HepG2 (cell line): ENCODE data around the gene PRR11. TPM values are rescaled to one million over a fixed set of nuclear protein-coding genes. Genes with fewer than 3 reads are reported as not detected.

Experiments used
- EZH2 ChIP-seq: conservative IDR thresholded peaks from 2 replicates; pipeline ENCODE4 v1.6.1; 2012; ENCODE audit warnings: mild to moderate bottlenecking, low read depth, low read length, moderate library complexity
- IKZF1 ChIP-seq: fragments of 450-650 bp; IDR thresholded peaks from 2 replicates; pipeline ENCODE4 v1.7.1; 2016
- JUN ChIP-seq: sonication (generic); formaldehyde crosslinking; IDR thresholded peaks from 2 replicates; pipeline ENCODE4 v1.4.0; 2020; ENCODE audit warnings: mild to moderate bottlenecking, missing genetic modification reagents
- NR2F2 ChIP-seq: IDR thresholded peaks from 2 replicates; pipeline ENCODE4 v1.6.1; 2012; ENCODE audit warnings: low read depth, inconsistent platforms, borderline replicate concordance
- PHF8 ChIP-seq: sonication (generic); formaldehyde crosslinking; IDR thresholded peaks from 2 replicates; pipeline ENCODE4 v1.5.0; 2020; ENCODE audit warnings: missing genetic modification reagents
- POLR2AphosphoS2 ChIP-seq: IDR thresholded peaks from 2 replicates; pipeline ENCODE4 v1.6.1; 2011; ENCODE audit warnings: low read depth, low read length, improper control_type of control experiment
- PTBP1 ChIP-seq: fragments of 200-400 bp; formaldehyde crosslinking; IDR thresholded peaks from 2 replicates; pipeline ENCODE4 v1.6.1; 2018; ENCODE audit warnings: low read length, low read depth; ENCODE audit not compliant: poor library complexity, severe bottlenecking
- TAF15 ChIP-seq: fragments of 200-400 bp; formaldehyde crosslinking; IDR thresholded peaks from one replicate; pipeline ENCODE4 v1.6.1; 2018; ENCODE audit warnings: mild to moderate bottlenecking, low read depth, low read length; ENCODE audit not compliant: poor library complexity, severe bottlenecking
- ZFP36L2 ChIP-seq: sonication (generic); formaldehyde crosslinking; IDR thresholded peaks from 2 replicates; pipeline ENCODE4 v1.4.0; 2020; ENCODE audit warnings: missing genetic modification reagents
- ZNF326 ChIP-seq: sonication (generic); formaldehyde crosslinking; IDR thresholded peaks from 2 replicates; pipeline ENCODE4 v1.4.0; 2020; ENCODE audit warnings: missing genetic modification reagents, borderline replicate concordance
- ZNF432 ChIP-seq: sonication (generic); formaldehyde crosslinking; IDR thresholded peaks from 2 replicates; pipeline ENCODE4 v1.5.0; 2020; ENCODE audit warnings: missing genetic modification reagents, mild to moderate bottlenecking, borderline replicate concordance
- ZNF549 ChIP-seq: sonication (generic); formaldehyde crosslinking; IDR thresholded peaks from 2 replicates; pipeline ENCODE4 v1.5.0; 2020; ENCODE audit warnings: missing genetic modification reagents
- ZNF720 ChIP-seq: sonication (generic); formaldehyde crosslinking; IDR thresholded peaks from 2 replicates; pipeline ENCODE4 v1.4.0; 2020; ENCODE audit warnings: missing genetic modification reagents
- ZNF841 ChIP-seq: sonication (generic); formaldehyde crosslinking; IDR thresholded peaks from 2 replicates; pipeline ENCODE4 v1.8.1; 2023; ENCODE audit warnings: missing genetic modification reagents, borderline replicate concordance
- polyA plus RNA-seq, 8 experiments: library from polyadenylated mRNA; depleted of rRNA in 3 of 8; stranded (reverse) in 7 of 8; unstranded in 1 of 8; fragments of >200 nt; fragmentation: Illumina TruSeq in 4 of 8; extraction: Trizol in 4 of 8; gene quantifications; 2 replicates each; pipeline versions ENCODE4 v1.2.1 to v1.2.3, GENCODE V29; 2011 to 2016; ENCODE audit warnings: low read depth in 4 of 8, missing spikeins in 1 of 8, mixed read lengths in 1 of 8; ENCODE audit not compliant: insufficient read depth in 1 of 8
- total RNA-seq, 5 experiments: library from RNA; depleted of rRNA; stranded (reverse); fragments of >200 nt; fragmentation: Illumina TruSeq; extraction: Trizol; gene quantifications; 2 replicates each; pipeline ENCODE4 v1.2.3, GENCODE V29; 2016; ENCODE audit warnings: low read depth in 1 of 5
- TF ChIP-seq, protein P1 (sequence below): sonication (generic); formaldehyde crosslinking; IDR thresholded peaks from 2 replicates; pipeline ENCODE4 v1.4.0; 2020; ENCODE audit warnings: missing genetic modification reagents, borderline replicate concordance
- TF ChIP-seq, protein P2 (sequence below): sonication (generic); formaldehyde crosslinking; IDR thresholded peaks from 2 replicates; pipeline ENCODE4 v1.8.1; 2023; ENCODE audit warnings: mild to moderate bottlenecking, missing genetic modification reagents, borderline replicate concordance
- TF ChIP-seq, protein P3 (sequence below): conservative IDR thresholded peaks from 2 replicates; pipeline ENCODE4 v1.6.1; 2018; ENCODE audit warnings: missing genetic modification reagents
- TF ChIP-seq, protein P4 (sequence below): sonication (generic); formaldehyde crosslinking; IDR thresholded peaks from 2 replicates; pipeline ENCODE4 v1.5.0; 2020; ENCODE audit warnings: missing genetic modification reagents
- TF ChIP-seq, protein P5 (sequence below): IDR thresholded peaks from 2 replicates; pipeline ENCODE4 v1.6.1; 2016; ENCODE audit warnings: missing genetic modification reagents, missing compliant biosample characterization
- TF ChIP-seq, protein P6 (sequence below): sonication (generic); formaldehyde crosslinking; IDR thresholded peaks from 2 replicates; pipeline ENCODE4 v1.5.0; 2020; ENCODE audit warnings: missing genetic modification reagents
- TF ChIP-seq, protein P7 (sequence below): IDR thresholded peaks from 2 replicates; pipeline ENCODE4 v1.6.1; 2016; ENCODE audit warnings: low read depth
- TF ChIP-seq, protein P8 (sequence below): sonication (generic); formaldehyde crosslinking; IDR thresholded peaks from 2 replicates; pipeline ENCODE4 v1.4.0; 2020; ENCODE audit warnings: mild to moderate bottlenecking, missing genetic modification reagents

The PRR11 gene
- total and polyA plus RNA-seq, 2 of the 13 experiments (the other 11 are each of a cell fraction or from before 2014, with no cell fraction given) = 35.7 to 39.2 TPM

DNA sequence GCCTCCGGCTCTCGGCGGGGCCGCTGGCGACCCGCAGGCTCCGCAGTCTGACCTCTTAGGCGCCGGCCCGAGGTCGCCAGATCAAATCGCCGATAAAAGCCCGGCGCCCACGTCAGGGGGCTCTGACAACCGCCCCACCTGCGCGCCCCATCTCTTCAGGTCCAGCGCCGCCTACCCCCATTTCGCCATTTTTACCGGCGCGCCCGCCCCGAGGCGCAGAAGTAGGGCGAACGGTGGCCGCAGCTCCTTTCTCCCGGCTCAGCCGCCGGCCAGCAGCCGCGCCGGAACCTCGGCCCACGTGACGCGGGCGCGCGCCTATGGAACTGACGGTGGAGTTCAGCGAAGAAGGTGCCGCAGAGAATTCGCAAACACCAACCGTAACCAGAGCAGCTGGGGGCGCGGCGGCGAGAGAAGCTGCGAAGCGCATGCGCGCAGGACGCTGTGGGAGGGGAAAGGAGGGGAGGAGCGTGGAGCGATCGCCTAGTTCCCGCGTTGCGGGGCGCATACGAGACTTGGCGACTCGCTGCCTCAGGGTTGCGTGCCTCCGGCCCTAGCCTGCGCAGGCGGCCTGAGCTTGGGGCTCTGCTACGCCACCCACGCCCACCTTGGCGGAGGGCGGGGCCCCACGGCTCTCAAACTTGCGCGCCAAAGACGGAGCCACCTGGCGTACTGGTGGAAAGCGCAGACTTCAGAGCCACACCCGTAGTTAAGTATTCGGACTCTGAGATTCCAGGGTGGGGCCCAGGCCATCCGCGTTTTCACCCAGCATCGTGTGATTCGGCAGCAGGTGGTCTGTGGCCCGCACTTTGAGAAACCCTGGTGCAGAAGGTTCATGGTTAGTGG lies 48.9 kb upstream of the PRR11 start, which contains the start of gene TRIM37 (continued):
- TF ChIP-seq, protein P1, sequence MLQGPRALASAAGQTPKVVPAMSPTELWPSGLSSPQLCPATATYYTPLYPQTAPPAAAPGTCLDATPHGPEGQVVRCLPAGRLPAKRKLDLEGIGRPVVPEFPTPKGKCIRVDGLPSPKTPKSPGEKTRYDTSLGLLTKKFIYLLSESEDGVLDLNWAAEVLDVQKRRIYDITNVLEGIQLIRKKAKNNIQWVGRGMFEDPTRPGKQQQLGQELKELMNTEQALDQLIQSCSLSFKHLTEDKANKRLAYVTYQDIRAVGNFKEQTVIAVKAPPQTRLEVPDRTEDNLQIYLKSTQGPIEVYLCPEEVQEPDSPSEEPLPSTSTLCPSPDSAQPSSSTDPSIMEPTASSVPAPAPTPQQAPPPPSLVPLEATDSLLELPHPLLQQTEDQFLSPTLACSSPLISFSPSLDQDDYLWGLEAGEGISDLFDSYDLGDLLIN (CRISPR knock-in tag) = peak; percentile 91; the same call in 1 of the 2 replicates
- TF ChIP-seq ZNF841 (CRISPR knock-in tag) = no peak
- TF ChIP-seq, protein P2, sequence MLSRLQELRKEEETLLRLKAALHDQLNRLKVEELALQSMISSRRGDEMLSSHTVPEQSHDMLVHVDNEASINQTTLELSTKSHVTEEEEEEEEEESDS = no peak
- TF ChIP-seq ZNF549 (CRISPR knock-in tag) = 0 out of 2 replicates have a peak, but pooled peaks have one; percentile 29
- TF ChIP-seq, protein P3, sequence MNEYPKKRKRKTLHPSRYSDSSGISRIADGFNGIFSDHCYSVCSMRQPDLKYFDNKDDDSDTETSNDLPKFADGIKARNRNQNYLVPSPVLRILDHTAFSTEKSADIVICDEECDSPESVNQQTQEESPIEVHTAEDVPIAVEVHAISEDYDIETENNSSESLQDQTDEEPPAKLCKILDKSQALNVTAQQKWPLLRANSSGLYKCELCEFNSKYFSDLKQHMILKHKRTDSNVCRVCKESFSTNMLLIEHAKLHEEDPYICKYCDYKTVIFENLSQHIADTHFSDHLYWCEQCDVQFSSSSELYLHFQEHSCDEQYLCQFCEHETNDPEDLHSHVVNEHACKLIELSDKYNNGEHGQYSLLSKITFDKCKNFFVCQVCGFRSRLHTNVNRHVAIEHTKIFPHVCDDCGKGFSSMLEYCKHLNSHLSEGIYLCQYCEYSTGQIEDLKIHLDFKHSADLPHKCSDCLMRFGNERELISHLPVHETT (CRISPR knock-in tag) = peak; percentile 88
- TF ChIP-seq JUN (CRISPR knock-in tag) = peak; percentile 64; the same call in 1 of the 2 replicates
- TF ChIP-seq ZNF432 (CRISPR knock-in tag) = 0 out of 2 replicates have a peak, but pooled peaks have one; percentile 33
- TF ChIP-seq ZNF720 (CRISPR knock-in tag) = no peak
- TF ChIP-seq, protein P4, sequence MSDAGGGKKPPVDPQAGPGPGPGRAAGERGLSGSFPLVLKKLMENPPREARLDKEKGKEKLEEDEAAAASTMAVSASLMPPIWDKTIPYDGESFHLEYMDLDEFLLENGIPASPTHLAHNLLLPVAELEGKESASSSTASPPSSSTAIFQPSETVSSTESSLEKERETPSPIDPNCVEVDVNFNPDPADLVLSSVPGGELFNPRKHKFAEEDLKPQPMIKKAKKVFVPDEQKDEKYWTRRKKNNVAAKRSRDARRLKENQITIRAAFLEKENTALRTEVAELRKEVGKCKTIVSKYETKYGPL (CRISPR knock-in tag) = no peak
- TF ChIP-seq PTBP1 = no peak
- 0 out of 2 replicates have a peak, but pooled peaks have one; percentile 18 for TF ChIP-seq ZFP36L2 (CRISPR knock-in tag)
- TF ChIP-seq, protein P5, sequence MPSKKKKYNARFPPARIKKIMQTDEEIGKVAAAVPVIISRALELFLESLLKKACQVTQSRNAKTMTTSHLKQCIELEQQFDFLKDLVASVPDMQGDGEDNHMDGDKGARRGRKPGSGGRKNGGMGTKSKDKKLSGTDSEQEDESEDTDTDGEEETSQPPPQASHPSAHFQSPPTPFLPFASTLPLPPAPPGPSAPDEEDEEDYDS (CRISPR knock-in tag) = peak; percentile 71
- TF ChIP-seq, protein P6, sequence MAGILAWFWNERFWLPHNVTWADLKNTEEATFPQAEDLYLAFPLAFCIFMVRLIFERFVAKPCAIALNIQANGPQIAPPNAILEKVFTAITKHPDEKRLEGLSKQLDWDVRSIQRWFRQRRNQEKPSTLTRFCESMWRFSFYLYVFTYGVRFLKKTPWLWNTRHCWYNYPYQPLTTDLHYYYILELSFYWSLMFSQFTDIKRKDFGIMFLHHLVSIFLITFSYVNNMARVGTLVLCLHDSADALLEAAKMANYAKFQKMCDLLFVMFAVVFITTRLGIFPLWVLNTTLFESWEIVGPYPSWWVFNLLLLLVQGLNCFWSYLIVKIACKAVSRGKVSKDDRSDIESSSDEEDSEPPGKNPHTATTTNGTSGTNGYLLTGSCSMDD (CRISPR knock-in tag) = no peak
- TF ChIP-seq POLR2AphosphoS2 = no peak
- peak; percentile 94 for TF ChIP-seq PHF8 (CRISPR knock-in tag)
- no peak for TF ChIP-seq IKZF1
- no peak for TF ChIP-seq TAF15
- TF ChIP-seq, protein P7, sequence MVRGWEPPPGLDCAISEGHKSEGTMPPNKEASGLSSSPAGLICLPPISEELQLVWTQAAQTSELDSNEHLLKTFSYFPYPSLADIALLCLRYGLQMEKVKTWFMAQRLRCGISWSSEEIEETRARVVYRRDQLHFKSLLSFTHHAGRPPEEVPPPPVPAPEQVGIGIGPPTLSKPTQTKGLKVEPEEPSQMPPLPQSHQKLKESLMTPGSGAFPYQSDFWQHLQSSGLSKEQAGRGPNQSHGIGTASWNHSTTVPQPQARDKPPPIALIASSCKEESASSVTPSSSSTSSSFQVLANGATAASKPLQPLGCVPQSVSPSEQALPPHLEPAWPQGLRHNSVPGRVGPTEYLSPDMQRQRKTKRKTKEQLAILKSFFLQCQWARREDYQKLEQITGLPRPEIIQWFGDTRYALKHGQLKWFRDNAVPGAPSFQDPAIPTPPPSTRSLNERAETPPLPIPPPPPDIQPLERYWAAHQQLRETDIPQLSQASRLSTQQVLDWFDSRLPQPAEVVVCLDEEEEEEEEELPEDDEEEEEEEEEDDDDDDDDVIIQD (CRISPR knock-in tag) = peak; percentile 91
- TF ChIP-seq ZNF326 (CRISPR knock-in tag) = no peak
- TF ChIP-seq, protein P8, sequence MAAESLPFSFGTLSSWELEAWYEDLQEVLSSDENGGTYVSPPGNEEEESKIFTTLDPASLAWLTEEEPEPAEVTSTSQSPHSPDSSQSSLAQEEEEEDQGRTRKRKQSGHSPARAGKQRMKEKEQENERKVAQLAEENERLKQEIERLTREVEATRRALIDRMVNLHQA (CRISPR knock-in tag) = no peak
- TF ChIP-seq EZH2 = no peak
- TF ChIP-seq NR2F2 = no peak; the same call in 1 of the 2 replicates
